ENCODE data around the gene GRID2.

- TF ChIP-seq CTCF (IDR thresholded peaks at IDR 0.05; ENCODE audit: low read length) = no peak
- TF ChIP-seq EZH2 (optimal IDR thresholded peaks at IDR 0.05; ENCODE audit: low read depth, low read length) = no peak
- TF ChIP-seq EZH2phosphoT487 (IDR thresholded peaks at IDR 0.05; ENCODE audit: low read length) = no peak
Observed at GRCh38 chr4:92599044-92599443, 295.3 kb downstream of the GRID2 start.

Data from MM.1S (cell line).